Activated CD8-positive, alpha-beta memory T cell treated with anti-CD3 and anti-CD28 coated beads, Interleukin-2, amount 50 U/mL, for 4 hours (primary cell): ENCODE results near the gene C4B.
"Not testable (repeated sequence)": the region's sequence is repeated elsewhere in the genome, so short reads cannot be mapped to it uniquely, and the experiment has no call there.

Source experiments
- DNase-seq: peaks from one replicate; pipeline ENCODE4 v3.0.0-alpha.2; 2020

C4B gene

DNA sequence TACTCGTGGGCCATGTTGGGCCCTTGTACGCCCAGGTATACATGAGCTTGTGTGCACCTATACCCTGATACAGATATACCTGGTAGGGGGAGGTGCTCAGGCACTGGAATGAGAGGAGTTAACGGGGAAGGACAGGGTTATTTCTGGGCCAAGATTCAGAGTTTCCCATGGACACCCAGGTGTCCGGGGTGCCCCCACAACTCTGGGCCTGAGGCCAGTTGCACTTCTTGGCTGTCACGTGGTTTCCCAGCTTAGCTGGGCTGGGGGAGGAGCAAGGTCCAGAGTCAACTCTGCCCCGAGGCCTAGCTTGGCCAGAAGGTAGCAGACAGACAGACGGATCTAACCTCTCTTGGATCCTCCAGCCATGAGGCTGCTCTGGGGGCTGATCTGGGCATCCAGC lies 32.9 kb upstream of the C4B start, which contains the start of gene C4A:
C4A (plus strand) TSS at position 314 of the 400 bp plus-strand sequence; CDS start at position 365, 51 bp downstream.
- not testable (repeated sequence) for DNase-seq

GRCh38 chr6:31989363-31989762 lies 25.2 kb upstream of the C4B start:
- not testable (repeated sequence) for DNase-seq

DNA sequence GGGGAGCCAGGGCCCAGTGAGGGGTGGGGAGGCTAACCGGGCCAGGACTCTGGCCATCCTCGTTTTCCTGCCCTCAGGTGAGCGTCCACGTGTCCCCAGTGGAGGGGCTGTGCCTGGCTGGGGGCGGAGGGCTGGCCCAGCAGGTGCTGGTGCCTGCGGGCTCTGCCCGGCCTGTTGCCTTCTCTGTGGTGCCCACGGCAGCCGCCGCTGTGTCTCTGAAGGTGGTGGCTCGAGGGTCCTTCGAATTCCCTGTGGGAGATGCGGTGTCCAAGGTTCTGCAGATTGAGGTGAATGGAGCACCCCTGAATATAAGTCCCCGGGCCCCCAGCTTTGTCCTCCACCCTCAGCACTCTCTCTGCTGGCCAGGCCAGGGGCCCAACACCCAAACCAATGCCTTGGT lies 20.2 kb upstream of the C4B start:
- not testable (repeated sequence) for DNase-seq

DNA sequence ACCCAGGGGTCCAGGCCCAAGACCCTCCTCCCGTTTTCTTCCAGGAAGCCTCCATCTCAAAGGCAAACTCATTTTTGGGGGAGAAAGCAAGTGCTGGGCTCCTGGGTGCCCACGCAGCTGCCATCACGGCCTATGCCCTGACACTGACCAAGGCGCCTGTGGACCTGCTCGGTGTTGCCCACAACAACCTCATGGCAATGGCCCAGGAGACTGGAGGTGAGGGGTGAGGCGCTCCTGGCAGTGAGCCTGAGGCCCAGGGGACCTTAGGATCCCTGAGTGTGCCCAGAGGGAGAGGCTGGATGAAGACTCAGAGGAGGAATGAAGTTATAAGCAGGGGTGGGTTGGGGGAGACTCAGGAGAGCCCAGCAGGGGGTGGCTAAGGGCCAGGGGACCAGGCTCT lies 18.2 kb upstream of the C4B start:
- DNase-seq, result not testable (repeated sequence)

- DNase-seq, result not testable (repeated sequence)
Observed at GRCh38 chr6:32002546-32003268, 11.9 kb upstream of the C4B start.

DNA sequence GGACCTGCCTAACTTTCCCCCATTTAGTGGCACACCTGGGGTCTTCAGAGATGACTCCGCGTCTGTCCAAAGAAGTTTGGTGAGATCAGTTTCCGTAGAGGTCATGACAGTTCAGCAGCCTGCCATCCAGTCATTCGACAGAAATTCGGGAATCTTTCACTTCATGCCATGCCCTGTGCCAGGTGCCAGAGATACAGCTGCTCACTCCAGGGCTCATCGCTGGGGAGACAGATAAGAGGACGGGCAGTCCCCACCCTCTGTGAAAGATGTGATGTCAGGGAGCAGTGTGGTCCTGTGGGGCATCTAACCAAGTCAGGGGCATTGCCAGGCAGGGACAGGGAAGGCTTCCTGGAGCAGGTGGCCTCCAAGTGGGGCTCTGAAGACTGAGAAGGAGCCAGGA lies 11.3 kb upstream of the C4B start:
- DNase-seq, result not testable (repeated sequence)

DNA sequence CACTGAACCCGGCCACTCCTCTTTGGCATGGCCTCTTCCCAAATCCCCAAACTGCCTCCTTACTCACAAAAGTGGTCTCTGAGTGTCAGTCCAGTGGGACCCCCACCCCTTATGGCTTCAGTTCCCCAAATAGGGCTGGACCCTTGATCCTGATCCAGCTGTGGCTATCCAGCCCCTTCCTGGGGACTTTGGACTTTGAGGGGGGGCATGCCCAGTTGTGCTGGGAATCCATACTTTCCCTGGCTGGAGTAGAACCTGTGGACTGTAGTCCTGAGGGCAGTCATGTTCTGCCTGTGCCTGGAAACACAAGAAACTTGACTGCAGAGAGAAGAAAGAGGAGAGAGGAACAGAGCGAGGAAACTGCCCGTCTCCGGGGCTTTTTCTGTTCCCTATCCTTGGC lies 10.2 kb upstream of the C4B start:
- DNase-seq, result not testable (repeated sequence)

- DNase-seq, result not testable (repeated sequence)
Observed at GRCh38 chr6:32004864-32005537, 9.6 kb upstream of the C4B start.

DNA sequence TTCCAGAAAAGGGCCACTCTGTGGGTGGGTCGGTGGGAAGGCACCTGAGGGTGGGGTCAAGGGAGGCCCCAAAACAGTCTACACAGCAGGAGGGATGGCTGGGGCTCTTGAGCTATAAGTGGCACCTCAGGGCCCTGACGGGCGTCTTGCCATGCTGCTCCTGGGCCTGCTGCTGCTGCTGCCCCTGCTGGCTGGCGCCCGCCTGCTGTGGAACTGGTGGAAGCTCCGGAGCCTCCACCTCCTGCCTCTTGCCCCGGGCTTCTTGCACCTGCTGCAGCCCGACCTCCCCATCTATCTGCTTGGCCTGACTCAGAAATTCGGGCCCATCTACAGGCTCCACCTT lies 9.1 kb upstream of the C4B start:
- DNase-seq, result peak; percentile 4

DNA sequence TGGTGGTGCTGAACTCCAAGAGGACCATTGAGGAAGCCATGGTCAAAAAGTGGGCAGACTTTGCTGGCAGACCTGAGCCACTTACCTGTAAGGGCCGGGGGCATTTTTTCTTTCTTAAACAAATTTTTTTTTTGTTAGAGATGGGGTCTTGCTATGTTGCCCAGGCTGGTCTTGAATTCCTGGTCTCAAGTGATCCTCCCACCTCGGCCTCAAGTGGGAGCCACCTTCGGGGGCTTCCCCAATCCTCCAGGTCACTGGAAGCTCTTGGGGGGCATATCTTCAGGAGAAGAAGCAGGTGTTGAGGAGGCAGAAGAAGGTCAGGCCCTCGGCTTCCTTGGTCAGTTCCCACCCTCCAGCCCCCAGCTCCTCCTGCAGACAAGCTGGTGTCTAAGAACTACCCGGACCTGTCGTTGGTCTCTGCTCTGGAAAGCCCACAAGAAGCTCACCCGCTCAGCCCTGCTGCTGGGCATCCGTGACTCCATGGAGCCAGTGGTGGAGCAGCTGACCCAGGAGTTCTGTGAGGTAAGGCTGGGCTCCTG lies 8.5 kb upstream of the C4B start:
- DNase-seq, result peak; percentile 4

DNA sequence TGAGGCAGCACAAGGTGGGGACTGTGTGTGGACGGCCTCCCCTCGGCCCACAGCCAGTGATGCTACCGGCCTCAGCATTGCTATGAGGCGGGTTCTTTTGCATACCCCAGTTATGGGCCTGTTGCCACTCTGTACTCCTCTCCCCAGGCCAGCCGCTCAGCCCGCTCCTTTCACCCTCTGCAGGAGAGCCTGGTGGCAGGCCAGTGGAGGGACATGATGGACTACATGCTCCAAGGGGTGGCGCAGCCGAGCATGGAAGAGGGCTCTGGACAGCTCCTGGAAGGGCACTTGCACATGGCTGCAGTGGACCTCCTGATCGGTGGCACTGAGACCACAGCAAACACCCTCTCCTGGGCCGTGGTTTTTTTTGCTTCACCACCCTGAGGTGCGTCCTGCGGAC lies 7.5 kb upstream of the C4B start:
- DNase-seq, result peak; percentile 2

GRCh38 chr6:32008037-32008436 lies 6.6 kb upstream of the C4B start:
- not testable (repeated sequence) for DNase-seq

DNA sequence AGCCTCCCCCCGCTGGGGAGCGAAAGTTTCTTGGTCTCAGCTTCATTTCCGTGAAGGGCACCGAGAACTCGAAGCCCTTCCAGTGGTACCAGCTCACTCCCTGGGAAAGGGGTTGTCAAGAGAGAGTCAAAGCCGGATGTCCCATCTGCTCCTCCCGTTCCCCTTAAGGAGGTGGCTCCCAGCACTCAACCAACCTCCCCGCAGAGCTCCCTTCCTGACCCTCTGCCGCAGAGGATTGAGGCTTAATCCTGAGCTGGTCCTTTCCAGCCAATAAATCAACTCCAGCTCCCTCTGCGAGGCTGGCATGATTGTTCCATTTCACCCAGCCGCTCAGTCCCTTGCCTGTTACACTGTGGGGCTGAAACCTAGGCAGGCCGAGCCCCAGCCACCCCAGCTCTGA lies 6.0 kb upstream of the C4B start:
- peak; percentile 4 for DNase-seq

DNA sequence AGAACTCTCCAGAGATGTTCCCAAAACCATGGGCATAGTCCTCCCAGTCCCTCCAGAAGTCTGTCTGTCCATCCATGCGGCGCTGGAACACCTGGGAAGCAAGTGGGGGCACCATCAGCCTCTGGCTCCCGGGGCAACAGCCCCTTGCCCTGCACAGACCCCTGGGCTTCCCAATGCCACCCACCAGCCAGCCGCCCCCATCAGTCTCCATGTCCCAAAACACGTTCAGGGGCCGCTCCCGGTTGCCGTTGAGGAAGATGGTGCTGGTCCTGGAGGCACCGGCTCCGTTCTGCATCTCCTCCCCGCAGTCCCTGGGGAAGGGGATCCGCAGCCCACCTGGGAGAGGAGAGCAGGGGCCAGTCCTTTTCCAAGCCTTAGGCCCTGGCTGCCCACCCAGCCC lies 5.1 kb upstream of the C4B start:
- DNase-seq, result not testable (repeated sequence)

DNA sequence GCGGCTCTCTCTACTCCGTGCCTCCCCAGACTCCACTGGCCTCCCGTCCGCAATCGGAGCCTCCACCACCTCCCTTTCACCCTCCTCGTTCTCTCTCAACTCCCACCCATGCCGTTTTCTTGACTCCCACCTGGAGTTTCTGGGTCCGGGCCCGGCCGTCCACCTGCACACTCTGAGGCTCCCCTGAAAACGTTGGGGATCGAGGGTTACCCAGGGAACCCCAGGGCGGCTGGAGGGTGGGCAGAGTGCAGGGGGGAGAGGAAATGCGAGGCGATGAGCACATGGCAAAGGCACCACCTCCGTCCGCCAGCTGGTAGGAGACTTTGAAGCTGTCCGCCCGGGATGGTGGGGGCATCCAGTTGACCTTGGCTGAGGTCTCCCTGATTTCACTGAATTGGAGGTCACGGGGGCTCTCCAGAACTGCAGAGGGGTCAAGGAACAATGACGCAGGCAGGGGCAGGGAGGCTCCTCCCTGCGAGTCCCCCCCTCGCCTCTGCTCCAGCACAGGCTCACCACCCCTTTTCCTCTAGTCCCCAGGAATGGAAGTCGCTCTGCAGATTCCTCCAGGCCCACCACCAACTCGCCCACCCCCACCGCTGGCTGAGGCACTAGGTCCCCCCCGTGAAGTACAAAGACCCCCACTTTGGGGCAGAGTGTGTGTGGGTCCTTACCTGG lies 3.6 kb upstream of the C4B start:
- peak; percentile 5 for DNase-seq

- DNase-seq, result not testable (repeated sequence)
Observed at GRCh38 chr6:32012941-32013617, 1.5 kb upstream of the C4B start.

DNA sequence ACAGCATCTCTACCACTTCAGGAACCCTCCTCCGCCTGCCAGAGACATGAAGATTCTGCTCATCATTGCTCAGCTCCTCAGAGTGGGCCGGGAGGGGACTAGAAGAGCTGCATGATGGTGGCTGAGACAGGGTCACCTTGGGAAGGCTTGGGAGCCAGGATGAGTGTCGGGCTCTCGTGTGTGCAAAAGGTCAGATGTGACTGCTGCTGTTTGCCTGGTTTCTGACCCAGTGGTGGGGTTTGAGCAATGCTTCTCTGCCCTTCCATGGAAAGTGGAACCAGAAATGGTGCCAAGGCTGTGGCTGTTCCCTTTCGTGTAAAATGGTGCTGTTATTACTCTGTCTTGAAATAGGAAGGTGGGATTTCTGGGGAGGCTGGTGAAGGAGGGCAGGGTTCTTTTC lies 857 bp upstream of the C4B start:
- DNase-seq, result not testable (repeated sequence)

DNA sequence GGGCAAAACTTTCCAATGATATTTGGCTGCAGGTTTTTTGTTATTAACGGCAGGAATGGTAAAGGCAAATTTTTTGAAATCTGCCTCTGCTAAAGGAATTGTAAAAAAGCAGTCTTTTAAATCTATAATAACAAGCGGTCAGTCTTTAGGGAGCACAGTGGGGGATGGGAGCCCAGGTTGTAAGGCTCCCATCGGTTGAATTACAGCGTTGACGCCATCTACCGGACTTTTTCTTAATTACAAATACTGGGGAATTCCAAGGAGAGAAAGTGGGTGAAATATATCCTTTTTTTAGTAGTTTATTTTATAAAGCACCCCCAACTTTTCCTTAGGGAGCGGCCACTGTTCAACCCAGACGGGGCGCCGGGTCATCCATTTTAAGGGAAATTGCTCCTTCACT lies 7.5 kb downstream of the C4B start:
- not testable (repeated sequence) for DNase-seq

- not testable (repeated sequence) for DNase-seq
Observed at GRCh38 chr6:32028631-32029030, 14.0 kb downstream of the C4B start.

GRCh38 chr6:32029553-32029952 lies 15.0 kb downstream of the C4B start:
- DNase-seq, result not testable (repeated sequence)

DNA sequence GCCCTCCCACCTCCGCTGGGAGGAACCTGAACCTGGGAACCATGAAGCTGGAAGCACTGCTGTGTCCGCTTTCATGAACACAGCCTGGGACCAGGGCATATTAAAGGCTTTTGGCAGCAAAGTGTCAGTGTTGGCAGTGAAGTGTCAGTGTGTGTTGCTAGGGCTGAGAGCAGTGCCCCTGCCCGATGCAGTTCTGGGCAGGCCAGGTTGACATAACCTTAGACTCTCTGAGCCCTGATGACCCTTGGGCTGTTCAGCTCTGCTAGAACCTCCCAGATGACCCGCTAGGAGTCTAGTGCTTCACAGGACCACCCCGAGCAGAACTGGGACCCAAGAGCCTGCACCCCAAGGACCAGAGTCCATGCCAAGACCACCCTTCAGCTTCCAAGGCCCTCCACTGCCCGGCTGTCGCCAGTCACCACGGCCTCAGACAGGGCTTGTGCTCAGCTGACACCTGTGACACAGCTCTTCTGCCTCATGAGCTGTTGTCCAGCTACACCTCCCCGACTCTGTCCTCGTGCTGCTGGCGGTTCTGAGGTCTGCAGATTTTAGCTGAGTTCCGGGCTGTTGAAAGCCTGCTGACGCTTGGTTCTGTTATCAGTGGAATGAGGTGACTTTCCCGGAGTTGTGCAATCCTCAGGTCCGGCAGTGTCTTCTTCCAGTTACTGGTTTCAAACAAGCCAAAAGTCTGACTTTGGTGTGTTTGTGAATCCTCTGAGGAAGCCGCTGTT lies 20.9 kb downstream of the C4B start:
- not testable (repeated sequence) for DNase-seq

GRCh38 chr6:32037136-32037535 lies 22.5 kb downstream of the C4B start:
- DNase-seq, result not testable (repeated sequence)
